MCF 10A (cell line): Measurements from ENCODE around the gene ERAS. TPM values are rescaled to one million over a fixed set of nuclear protein-coding genes. Genes with fewer than 3 reads are reported as not detected.

Source experiments
- BruUV-seq: library from RNA; stranded (reverse); fragments of 400-500 nt; replicated peaks from 2 replicates; lab custom pipeline; 2021; lab: Mats Ljungman, UMichigan
- CTCF ChIA-PET: fragments of 300-600 bp; sonication (Branson Sonifier 250); formaldehyde crosslinking; extraction: SDS; loops from one replicate; lab custom pipeline; 2021; ENCODE audit warnings: antibody characterized with exemption, inconsistent platforms; lab: Yijun Ruan, JAX
- POLR2A ChIA-PET: fragments of 300-600, 350-650 bp; sonication (Branson Sonifier 250); formaldehyde crosslinking; extraction: SDS; loops from one replicate; lab custom pipeline; 2020; ENCODE audit warnings: antibody characterized with exemption, inconsistent platforms; lab: Yijun Ruan, JAX
- DNase-seq: peaks from one replicate; pipeline ENCODE4 v3.0.0-alpha.2; 2018; ENCODE audit not compliant: unreplicated experiment
- H3K27ac Mint-ChIP-seq: one replicate; pipeline ENCODE4 v1.8.0; 2022; ENCODE audit warnings: mild to moderate bottlenecking, low read depth, mixed read lengths; ENCODE audit not compliant: unreplicated experiment
- H3K27me3 Mint-ChIP-seq: one replicate; pipeline ENCODE4 v1.8.0; 2022; ENCODE audit warnings: mixed read lengths; ENCODE audit not compliant: insufficient read depth, unreplicated experiment
- H3K36me3 Mint-ChIP-seq: one replicate; pipeline ENCODE4 v1.8.0; 2022; ENCODE audit warnings: mild to moderate bottlenecking, moderate library complexity, mixed read lengths; ENCODE audit not compliant: insufficient read depth, unreplicated experiment
- H3K4me1 Mint-ChIP-seq: one replicate; pipeline ENCODE4 v1.8.0; 2022; ENCODE audit warnings: mixed read lengths; ENCODE audit not compliant: insufficient read depth, unreplicated experiment
- H3K4me3 Mint-ChIP-seq: one replicate; pipeline ENCODE4 v1.8.0; 2022; ENCODE audit warnings: mild to moderate bottlenecking, moderate library complexity, mixed read lengths; ENCODE audit not compliant: unreplicated experiment
- H3K9me3 Mint-ChIP-seq: one replicate; pipeline ENCODE4 v1.8.0; 2022; ENCODE audit warnings: mixed read lengths; ENCODE audit not compliant: unreplicated experiment
- CTCF ChIP-seq: fragments of 200-600 bp; IDR thresholded peaks from one replicate; pipeline ENCODE4 v1.8.0; 2022; ENCODE audit warnings: antibody characterized with exemption, mild to moderate bottlenecking; ENCODE audit not compliant: unreplicated experiment
- intact Hi-C: fragments of 100-400 bp; cut with micrococcal nuclease; formaldehyde crosslinking; loops from 2 replicates; pipeline ENCODE4 v1.14.1; 2022
- total RNA-seq: library from RNA; stranded (reverse); gene quantifications from 2 replicates; pipeline ENCODE4 v1.2.3, GENCODE V29; 2022

The ERAS gene
- total RNA-seq, 1 experiment from 2014 or later: not detected

GRCh38 chrX:48801280-48802088, 24.8 kb upstream of the ERAS start, which contains the start of gene HDAC6:
Gene HDAC6, plus strand, starts transcription at chrX:48802067. Its CDS starts 626 bp downstream, at chrX:48802693.
- Mint-ChIP-seq H3K4me3 (peak within 1 kb of the TSS; percentile 92), H3K9me3 (no peaks in the 10 kb centered on the region), H3K36me3 (peaks cover 7% of the 10 kb centered on the region), H3K4me1 (peaks cover 5% of the 10 kb centered on the region), H3K27ac (peak within 1 kb of the TSS; percentile 100), H3K27me3 (no peaks in the 10 kb centered on the region)
- TF ChIP-seq CTCF: no peak
- no TSS peak for BruUV-seq
- POLR2A ChIA-PET: interaction anchor here (0.5 to 2.2 kb wide), 23 partner anchors 10 to 469 kb away, joined by 3 to 10 read pairs (median 4); partner anchors contain the start of genes GRIPAP1, OTUD5, PIM2 and PQBP1
- CTCF ChIA-PET: interaction anchor here (0.7 kb wide), 1 partner anchor 53 kb away, joined by 3 read pairs; no protein-coding TSS in a partner anchor
- intact Hi-C loops: loop anchor here (5.0 kb wide), 1 partner anchor 116 kb away; the partner anchor contains the start of gene PIM2
- peak; percentile 97 for DNase-seq

GRCh38 chrX:48802089-48802904, 24.0 kb upstream of the ERAS start:
- peaks cover 13% of the 10 kb centered on the region for H3K36me3 Mint-ChIP-seq
- no TSS peak for BruUV-seq
- no peaks in the 10 kb centered on the region for H3K27me3 Mint-ChIP-seq
- DNase-seq: peak; percentile 83
- H3K4me3 Mint-ChIP-seq: peak overlapping the region; percentile 92
- no peak for TF ChIP-seq CTCF
- CTCF ChIA-PET: interaction anchor here (0.7 kb wide), 1 partner anchor 53 kb away, joined by 3 read pairs; no protein-coding TSS in a partner anchor
- peaks cover 5% of the 10 kb centered on the region for H3K4me1 Mint-ChIP-seq
- peak overlapping the region; percentile 100 for H3K27ac Mint-ChIP-seq
- intact Hi-C loops: loop anchor here (5.0 kb wide), 1 partner anchor 115 kb away; the partner anchor contains the start of gene PIM2
- no peaks in the 10 kb centered on the region for H3K9me3 Mint-ChIP-seq
- POLR2A ChIA-PET: interaction anchor here (0.7 to 2.2 kb wide), 19 partner anchors 10 to 468 kb away, joined by 3 to 10 read pairs (median 4); partner anchors contain the start of genes OTUD5, PIM2, PQBP1 and SLC35A2

GRCh38 chrX:48802905-48803200, 23.5 kb upstream of the ERAS start:
- TF ChIP-seq CTCF: no peak
- no peak for DNase-seq
- H3K4me3 Mint-ChIP-seq: peak overlapping the region; percentile 92
- peaks cover 5% of the 10 kb centered on the region for H3K4me1 Mint-ChIP-seq
- ChIA-PET POLR2A (interaction anchor here (0.7 to 2.2 kb wide), 3 partner anchors 10 to 303 kb away, joined by 3 to 10 read pairs (median 3); partner anchors contain the start of genes PQBP1 and TIMM17B), CTCF (no interaction called here)
- H3K27ac Mint-ChIP-seq: no peak overlapping the region
- no peaks in the 10 kb centered on the region for H3K9me3 Mint-ChIP-seq
- intact Hi-C loops: loop anchor here (5.0 kb wide), 1 partner anchor 114 kb away; the partner anchor contains the start of gene PIM2
- peaks cover 13% of the 10 kb centered on the region for H3K36me3 Mint-ChIP-seq
- no peaks in the 10 kb centered on the region for H3K27me3 Mint-ChIP-seq
- BruUV-seq: no TSS peak
